ENCODE data around the gene MAP4. TPM values are rescaled to one million over a fixed set of nuclear protein-coding genes. Genes with fewer than 3 reads are reported as not detected.

MAP4 gene
- total and polyA plus RNA-seq, 2 of the 13 experiments (the other 11 are each of a cell fraction or from before 2014, with no cell fraction given) = 33.1 to 38.7 TPM

GRCh38 chr3:47824541-47825473, 191.4 kb downstream of the MAP4 start (continued):
- TF ChIP-seq ZNF280B (CRISPR knock-in tag; IDR thresholded peaks at IDR 0.05; ENCODE audit: borderline replicate concordance) (no peak), FOSL1 (CRISPR knock-in tag; IDR thresholded peaks at IDR 0.05; ENCODE audit: borderline replicate concordance) (no peak), JDP2 (CRISPR knock-in tag; IDR thresholded peaks at IDR 0.05; ENCODE audit: borderline replicate concordance) (no peak), MAF1 (CRISPR knock-in tag; IDR thresholded peaks at IDR 0.05; ENCODE audit: borderline replicate concordance) (no peak; the same call in 1 of the 2 replicates), FOXM1 (CRISPR knock-in tag; IDR thresholded peaks at IDR 0.05) (no peak), ZNF230 (CRISPR knock-in tag; IDR thresholded peaks at IDR 0.05) (no peak; the same call in 1 of the 2 replicates), ZUFSP (CRISPR knock-in tag; IDR thresholded peaks at IDR 0.05; ENCODE audit: borderline replicate concordance) (no peak), RARA (CRISPR knock-in tag; IDR thresholded peaks at IDR 0.05) (no peak), ZNF713 (CRISPR knock-in tag; IDR thresholded peaks at IDR 0.05) (0 out of 2 replicates have a peak, but pooled peaks have one; percentile 37), ZFP36L1 (CRISPR knock-in tag; IDR thresholded peaks at IDR 0.05) (peak; percentile 77), NPAS2 (CRISPR knock-in tag; IDR thresholded peaks at IDR 0.05; ENCODE audit: borderline replicate concordance) (no peak), SMC3 (IDR thresholded peaks at IDR 0.05; ENCODE audit: low read length) (no peak), BRCA1 (CRISPR knock-in tag; IDR thresholded peaks at IDR 0.05) (peak; percentile 24; the same call in 1 of the 2 replicates), SKIL (CRISPR knock-in tag; IDR thresholded peaks at IDR 0.05; ENCODE audit: borderline replicate concordance) (no peak), ZFAT (CRISPR knock-in tag; conservative IDR thresholded peaks at IDR 0.05) (no peak; the same call in 1 of the 2 replicates), ZNF260 (CRISPR knock-in tag; IDR thresholded peaks at IDR 0.05; ENCODE audit: borderline replicate concordance, low read depth) (no peak), FOXO1 (CRISPR knock-in tag; IDR thresholded peaks at IDR 0.05) (0 out of 2 replicates have a peak, but pooled peaks have one; percentile 38), ZNF7 (CRISPR knock-in tag; IDR thresholded peaks at IDR 0.05) (no peak), ZNF432 (CRISPR knock-in tag; IDR thresholded peaks at IDR 0.05; ENCODE audit: borderline replicate concordance) (no peak), MTA1 (CRISPR knock-in tag; IDR thresholded peaks at IDR 0.05; ENCODE audit: borderline replicate concordance) (peak; percentile 63; the same call in 1 of the 2 replicates), ZNF549 (CRISPR knock-in tag; IDR thresholded peaks at IDR 0.05) (no peak)
